SK-N-SH (cell line): Measurements from ENCODE around the gene P2RY6. TPM values are rescaled to one million over a fixed set of nuclear protein-coding genes. Genes with fewer than 3 reads are reported as not detected.

ENCODE experiments used
- CTCF ChIA-PET: fragments of 300-600, 350-600 bp; formaldehyde crosslinking; extraction: SDS; loops from one replicate; lab custom pipeline; 2021; lab: Yijun Ruan, JAX
- POLR2A ChIA-PET: fragments of 350-600 bp; sonication (Branson Sonifier 250); formaldehyde crosslinking; extraction: SDS; loops from one replicate; lab custom pipeline; 2020; ENCODE audit warnings: antibody characterized with exemption, inconsistent platforms; lab: Yijun Ruan, JAX
- DNase-seq: peaks from one replicate; pipeline ENCODE4 v3.0.0; 2012
- H2AFZ ChIP-seq: fragments of 200-600 bp; sonication (generic); 2 replicates; pipeline ENCODE4 v1.8.1; 2016; ENCODE audit warnings: antibody characterized with exemption, mild to moderate bottlenecking, low read depth
- H3F3A ChIP-seq: fragments of 200-600 bp; sonication (generic); replicated peaks from 2 replicates; pipeline ENCODE3; 2016; ENCODE audit warnings: antibody characterized with exemption, mild to moderate bottlenecking; ENCODE audit not compliant: insufficient read depth
- H3K27ac ChIP-seq, 2 experiments: fragments of 200-500 bp in 1 of 2; fragments of 200-600 bp in 1 of 2; sonication (Bioruptor generic) in 1 of 2; sonication (generic), shearing (Covaris generic) in 1 of 2; 2 replicates each; pipeline versions ENCODE4 v1.5.1 to v1.6.1; 2014 to 2016; ENCODE audit warnings: low read depth in 2 of 2, inconsistent platforms in 1 of 2, low read length in 1 of 2, mild to moderate bottlenecking in 1 of 2, mixed read lengths in 1 of 2
- H3K27me3 ChIP-seq: fragments of 200-600 bp; sonication (generic), shearing (Covaris generic); 2 replicates; pipeline ENCODE4 v1.6.1; 2016; ENCODE audit warnings: mixed run types; ENCODE audit not compliant: insufficient read depth
- H3K36me3 ChIP-seq, 2 experiments: fragments of 200-500 bp in 1 of 2; fragments of 200-600 bp in 1 of 2; sonication (Bioruptor generic) in 1 of 2; sonication (generic) in 1 of 2; replicated peaks in 1 of 2; 2 replicates each; pipeline versions ENCODE3 to v1.5.1; 2014 to 2016; ENCODE audit warnings: low read length in 1 of 2, mild to moderate bottlenecking in 1 of 2; ENCODE audit not compliant: insufficient read depth in 2 of 2, control insufficient read depth in 1 of 2
- H3K4me1 ChIP-seq, 2 experiments: fragments of 200-500 bp in 1 of 2; fragments of 200-600 bp in 1 of 2; sonication (Bioruptor generic) in 1 of 2; sonication (generic), shearing (Covaris generic) in 1 of 2; 2 replicates each; pipeline versions ENCODE4 v1.5.1 to v1.6.1; 2014 to 2016; ENCODE audit warnings: low read depth in 1 of 2, low read length in 1 of 2, mixed run types in 1 of 2; ENCODE audit not compliant: insufficient read depth in 2 of 2, control insufficient read depth in 1 of 2
- H3K4me2 ChIP-seq: fragments of 200-600 bp; sonication (generic), shearing (Covaris generic); 2 replicates; pipeline ENCODE4 v1.6.1; 2017; ENCODE audit warnings: mixed run types
- H3K4me3 ChIP-seq, 2 experiments: fragments of 200-500 bp in 1 of 2; fragments of 200-600 bp in 1 of 2; sonication (Bioruptor generic) in 1 of 2; sonication (generic), shearing (Covaris generic) in 1 of 2; 2 replicates each; pipeline versions ENCODE4 v1.5.1 to v1.8.1; 2014 to 2016; ENCODE audit warnings: low read depth in 2 of 2, inconsistent platforms in 1 of 2, low read length in 1 of 2, mild to moderate bottlenecking in 1 of 2, mixed read lengths in 1 of 2, moderate library complexity in 1 of 2
- H3K79me2 ChIP-seq: fragments of 200-600 bp; sonication (generic); 2 replicates; pipeline ENCODE4 v1.8.1; 2017; ENCODE audit warnings: mild to moderate bottlenecking; ENCODE audit not compliant: insufficient read depth
- H3K9ac ChIP-seq: fragments of 200-600 bp; sonication (generic); 2 replicates; pipeline ENCODE4 v1.6.1; 2017; ENCODE audit warnings: mixed run types
- H3K9me2 ChIP-seq: fragments of 200-600 bp; sonication (generic); 2 replicates; pipeline ENCODE4 v1.6.1; 2017; ENCODE audit warnings: mixed run types
- H3K9me3 ChIP-seq: fragments of 200-600 bp; sonication (generic); 2 replicates; pipeline ENCODE4 v1.6.1; 2017; ENCODE audit warnings: mixed run types, mild to moderate bottlenecking, moderate library complexity
- H4K20me1 ChIP-seq: fragments of 200-600 bp; sonication (generic); 2 replicates; pipeline ENCODE4 v1.6.1; 2017; ENCODE audit warnings: mild to moderate bottlenecking, mixed run types; ENCODE audit not compliant: insufficient read depth
- ELF1 ChIP-seq: IDR thresholded peaks from 2 replicates; pipeline ENCODE4 v1.4.0; 2012
- EP300 ChIP-seq, 2 experiments: IDR thresholded peaks; 2 replicates each; pipeline versions ENCODE4 v1.4.0 to v1.6.1; 2012; ENCODE audit warnings: borderline replicate concordance in 1 of 2, low read depth in 1 of 2, low read length in 1 of 2
- FOSL2 ChIP-seq: IDR thresholded peaks from 2 replicates; pipeline ENCODE4 v1.4.0; 2012; ENCODE audit warnings: low read depth, mild to moderate bottlenecking, moderate library complexity, borderline replicate concordance
- JUND ChIP-seq: IDR thresholded peaks from 2 replicates; pipeline ENCODE4 v1.4.0; 2012
- NFIC ChIP-seq: IDR thresholded peaks from 2 replicates; pipeline ENCODE4 v1.4.0; 2012; ENCODE audit warnings: borderline replicate concordance
- RXRA ChIP-seq: IDR thresholded peaks from 2 replicates; pipeline ENCODE4 v1.4.0; 2012; ENCODE audit warnings: low read depth, mild to moderate bottlenecking, borderline replicate concordance
- SIN3A ChIP-seq: IDR thresholded peaks from 2 replicates; pipeline ENCODE4 v1.6.1; 2012; ENCODE audit warnings: low read depth, mild to moderate bottlenecking, low read length, moderate library complexity, borderline replicate concordance
- TCF12 ChIP-seq: IDR thresholded peaks from 2 replicates; pipeline ENCODE4 v1.4.0; 2012
- YY1 ChIP-seq: IDR thresholded peaks from 2 replicates; pipeline ENCODE4 v1.4.0; 2012; ENCODE audit warnings: low read depth, mild to moderate bottlenecking
- WGBS: methylation state at CpG from one replicate; pipeline ENCODE4 v1.1.6; 2017; ENCODE audit warnings: low lambda C conversion rate; 5-methylcytosine and 5-hydroxymethylcytosine counted together
- polyA plus RNA-seq, 3 experiments: library from polyadenylated mRNA; depleted of rRNA; stranded (reverse); fragments of >200 nt; gene quantifications; 2 replicates each; pipeline ENCODE4 v1.2.3, GENCODE V29; 2012
- TF ChIP-seq, protein P1 (sequence below): fragments of 150-350 bp; IDR thresholded peaks from 2 replicates; pipeline ENCODE4 v1.6.1; 2016; ENCODE audit warnings: mild to moderate bottlenecking, low read depth, low read length

P2RY6 gene
- polyA plus RNA-seq, 1 of the 3 experiments (the other 2 are of a cell fraction), result 0.15 TPM

GRCh38 chr11:73321604-73322381 is 49.7 kb downstream of the P2RY6 start:
- POLR2A ChIA-PET, result no interaction called here
- peak overlapping the region; percentile 92 to 98 for H3K27ac ChIP-seq
- TF ChIP-seq TCF12, result peak; percentile 68
- peak; percentile 49; the same call in 1 of the 2 replicates for TF ChIP-seq ELF1
- TF ChIP-seq RXRA, result peak; percentile 59; the same call in 1 of the 2 replicates
- peak; percentile 40 to 45; a peak in 2 of 4 replicates for TF ChIP-seq EP300 (IDR thresholded peaks at IDR 0.05; ENCODE audit: borderline replicate concordance in 1 of 2, low read depth in 1 of 2, low read length in 1 of 2)
- no peak for TF ChIP-seq JUND
- TF ChIP-seq NFIC, result peak; percentile 93
- TF ChIP-seq, protein P1, sequence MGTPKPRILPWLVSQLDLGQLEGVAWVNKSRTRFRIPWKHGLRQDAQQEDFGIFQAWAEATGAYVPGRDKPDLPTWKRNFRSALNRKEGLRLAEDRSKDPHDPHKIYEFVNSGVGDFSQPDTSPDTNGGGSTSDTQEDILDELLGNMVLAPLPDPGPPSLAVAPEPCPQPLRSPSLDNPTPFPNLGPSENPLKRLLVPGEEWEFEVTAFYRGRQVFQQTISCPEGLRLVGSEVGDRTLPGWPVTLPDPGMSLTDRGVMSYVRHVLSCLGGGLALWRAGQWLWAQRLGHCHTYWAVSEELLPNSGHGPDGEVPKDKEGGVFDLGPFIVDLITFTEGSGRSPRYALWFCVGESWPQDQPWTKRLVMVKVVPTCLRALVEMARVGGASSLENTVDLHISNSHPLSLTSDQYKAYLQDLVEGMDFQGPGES, result no peak
- 0 out of 2 replicates have a peak, but pooled peaks have one; percentile 7 for TF ChIP-seq YY1
- H3K27me3 ChIP-seq, result no peaks in the 10 kb centered on the region
- H4K20me1 ChIP-seq, result peaks cover 24% of the 10 kb centered on the region
- H3K4me3 ChIP-seq, result peak overlapping the region in 1 of 2 experiments; percentile 5; a peak in 1 of 4 replicates
- peaks cover 98% of the 10 kb centered on the region for H3K79me2 ChIP-seq
- peak overlapping the region; percentile 65; the same call in 1 of the 2 replicates for H3K9ac ChIP-seq
- H3F3A ChIP-seq, result peaks cover 50% of the 10 kb centered on the region
- H3K36me3 ChIP-seq, result peaks cover 0 to 13% of the 10 kb centered on the region in 2 experiments
- H3K4me2 ChIP-seq, result peak overlapping the region; percentile 75
- CTCF ChIA-PET, result interaction anchor here (0.6 to 17.6 kb wide), 11 partner anchors 9 to 601 kb away, joined by 3 to 395 read pairs (median 3); partner anchors contain the start of gene ARHGEF17
- peak; percentile 89 for DNase-seq
- H2AFZ ChIP-seq, result no peak overlapping the region
- 19% methylated on average over 5 of the region's 10 CpGs for WGBS
- no peaks in the 10 kb centered on the region for H3K9me2 ChIP-seq
- H3K4me1 ChIP-seq, result peaks cover 78 to 80% of the 10 kb centered on the region in 2 experiments
- no peaks in the 10 kb centered on the region for H3K9me3 ChIP-seq

DNA sequence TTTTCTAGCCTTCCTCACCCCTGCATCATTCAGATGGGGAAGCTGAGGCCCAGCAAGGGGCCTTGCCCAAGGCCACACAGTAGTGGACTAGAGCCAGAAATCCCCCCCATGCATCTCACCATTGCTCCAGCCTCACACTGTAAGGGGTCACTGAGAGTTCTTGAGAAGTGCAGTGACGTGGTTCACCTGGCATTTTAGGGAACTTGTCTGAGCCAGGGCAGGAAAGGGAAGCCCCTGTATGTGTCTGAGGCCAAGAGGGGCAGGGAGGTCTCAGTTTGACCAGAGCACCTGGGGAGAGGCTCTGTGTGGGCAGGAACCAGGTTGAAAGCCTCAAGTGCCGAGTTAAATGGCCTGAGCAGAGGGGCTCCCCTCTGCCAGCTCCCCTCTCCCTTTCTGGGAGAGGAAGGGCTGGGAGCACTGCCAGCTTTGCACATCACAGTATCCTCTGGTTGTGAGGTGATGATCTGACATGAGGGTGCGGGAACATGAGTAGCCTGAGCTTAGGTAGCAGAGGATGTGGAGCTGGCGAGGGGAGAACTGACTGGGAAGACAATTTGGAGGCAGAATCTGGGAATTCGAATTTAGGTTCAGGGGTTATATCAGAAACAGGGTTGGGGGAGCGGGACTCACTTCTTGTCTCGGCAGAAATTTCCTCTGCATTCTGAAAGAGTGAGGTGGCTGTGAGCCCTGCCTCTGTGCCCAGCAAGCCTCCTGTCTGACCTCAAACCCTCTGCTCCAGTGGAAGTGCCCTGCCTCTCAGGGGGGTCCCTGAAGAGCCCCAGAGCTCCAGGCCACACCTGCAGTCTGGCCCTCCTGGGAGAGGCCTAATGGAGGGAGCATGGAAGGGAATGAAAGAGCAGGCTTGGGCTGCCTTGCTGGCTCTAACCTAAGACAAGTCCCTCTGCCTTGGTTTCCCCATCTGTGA is 50.5 kb downstream of the P2RY6 start:
- Histone ChIP-seq H3K36me3 (peaks cover 0 to 13% of the 10 kb centered on the region in 2 experiments), H3K9me3 (no peaks in the 10 kb centered on the region), H3F3A (peaks cover 54% of the 10 kb centered on the region), H3K9me2 (no peaks in the 10 kb centered on the region), H4K20me1 (peaks cover 16% of the 10 kb centered on the region), H3K9ac (peak overlapping the region; percentile 65; the same call in 1 of the 2 replicates), H3K27ac (peak overlapping the region; percentile 92 to 98), H3K79me2 (peaks cover 98% of the 10 kb centered on the region), H2AFZ (no peak overlapping the region), H3K27me3 (no peaks in the 10 kb centered on the region), H3K4me3 (peak overlapping the region in 1 of 2 experiments; percentile 33; a peak in 1 of 4 replicates), H3K4me1 (peaks cover 75 to 79% of the 10 kb centered on the region in 2 experiments), H3K4me2 (peak overlapping the region; percentile 75)
- ChIA-PET POLR2A (no interaction called here), CTCF (interaction anchor here (0.5 to 17.6 kb wide), 9 partner anchors 8 to 602 kb away, joined by 3 to 223 read pairs (median 3); partner anchors contain the start of genes ARHGEF17 and FCHSD2)
- 34% methylated on average over 7 of the region's 7 CpGs for WGBS
- TF ChIP-seq NFIC (peak; percentile 26), RXRA (peak; percentile 66; the same call in 1 of the 2 replicates), FOSL2 (no peak), TCF12 (no peak), SIN3A (no peak)
- DNase-seq, result no peak
